HG02642 (cell line): ENCODE results near the gene TRIM42.

ENCODE experiments used
- ATAC-seq: cut with Tn5 transposase; IDR thresholded peaks from one replicate; pipeline ENCODE4 v1.9.1; 2021; ENCODE audit warnings: mild to moderate bottlenecking; ENCODE audit not compliant: unreplicated experiment, poor library complexity

The TRIM42 gene

GRCh38 chr3:140709751-140710150 lies 31.9 kb downstream of the TRIM42 start:
- no peak for ATAC-seq

DNA sequence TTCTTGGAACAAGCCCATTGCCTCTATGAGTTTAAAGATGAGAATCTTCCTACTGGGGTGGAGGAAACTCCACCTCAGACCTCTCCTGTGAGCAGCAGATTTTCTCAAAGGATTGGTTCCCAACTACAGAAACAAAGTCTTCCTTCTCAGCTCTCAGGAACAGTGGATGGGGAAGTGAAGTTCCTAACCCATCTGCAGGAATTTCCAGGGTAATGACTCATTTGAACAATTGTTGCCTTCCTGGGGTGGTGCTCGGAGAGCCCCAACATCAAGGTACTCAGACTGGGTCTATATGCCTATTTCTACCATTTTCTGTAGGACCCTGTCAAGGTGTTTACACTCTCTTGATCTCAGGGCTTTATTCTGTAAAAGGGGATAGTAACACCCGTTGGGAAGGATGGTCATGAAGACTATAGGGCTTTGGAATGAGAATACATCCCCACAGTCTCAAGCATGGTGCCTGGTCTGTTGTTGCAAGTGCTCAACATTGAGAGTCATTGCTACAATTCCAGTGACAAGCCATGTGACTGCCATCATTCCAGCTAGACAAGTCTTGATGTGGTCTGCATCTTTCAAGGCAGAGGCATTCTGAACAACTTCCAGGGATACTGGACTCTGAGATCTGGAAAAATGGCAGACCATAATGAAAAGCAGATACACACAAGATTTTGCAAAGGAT lies 33.0 kb downstream of the TRIM42 start:
- ATAC-seq: no peak

GRCh38 chr3:140711390-140712035 lies 33.6 kb downstream of the TRIM42 start:
- ATAC-seq: no peak

DNA sequence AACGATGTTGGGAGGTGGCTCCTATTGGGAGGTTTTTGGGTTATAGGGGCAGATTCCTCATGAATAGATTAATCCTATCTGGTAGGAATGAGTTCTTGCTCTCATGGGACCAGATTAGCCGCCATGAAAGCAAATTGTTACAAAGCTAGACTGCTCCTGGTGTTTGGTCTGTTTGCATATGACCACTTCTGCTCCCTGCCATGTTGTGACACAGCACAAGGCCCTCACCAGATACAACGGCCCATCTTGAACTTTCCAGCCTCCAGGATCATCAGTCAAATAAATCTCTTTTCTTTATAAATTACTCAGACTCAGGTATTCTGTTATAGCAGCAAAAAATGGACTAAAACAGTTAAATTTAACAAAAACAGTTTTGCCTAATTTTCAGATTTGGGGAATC lies 34.4 kb downstream of the TRIM42 start:
- ATAC-seq: no peak

DNA sequence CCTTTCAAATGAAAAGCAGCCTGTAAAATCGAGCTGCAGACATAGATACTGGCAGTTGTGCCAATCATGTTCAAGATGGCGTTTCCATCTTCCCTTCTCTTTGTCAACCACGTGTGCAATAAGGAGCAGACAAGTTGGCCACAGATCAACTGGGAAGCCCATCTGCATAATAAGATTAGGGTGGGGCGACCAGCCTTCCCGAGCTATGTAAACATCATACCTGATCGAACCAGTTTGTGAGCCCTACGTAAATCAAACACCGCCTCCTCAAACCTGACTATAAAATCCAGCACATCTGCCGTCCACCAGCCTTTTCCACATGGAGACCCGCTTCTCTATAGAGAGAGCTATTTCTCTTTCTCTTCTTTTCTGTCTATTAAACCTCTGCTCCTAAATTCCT lies 37.2 kb downstream of the TRIM42 start:
- ATAC-seq: no peak

- no peak for ATAC-seq
Observed at GRCh38 chr3:140717921-140718320, 40.1 kb downstream of the TRIM42 start.

GRCh38 chr3:140719841-140720614 lies 42.2 kb downstream of the TRIM42 start:
- no peak for ATAC-seq

- ATAC-seq: no peak
Observed at GRCh38 chr3:140723576-140723975, 45.7 kb downstream of the TRIM42 start.

DNA sequence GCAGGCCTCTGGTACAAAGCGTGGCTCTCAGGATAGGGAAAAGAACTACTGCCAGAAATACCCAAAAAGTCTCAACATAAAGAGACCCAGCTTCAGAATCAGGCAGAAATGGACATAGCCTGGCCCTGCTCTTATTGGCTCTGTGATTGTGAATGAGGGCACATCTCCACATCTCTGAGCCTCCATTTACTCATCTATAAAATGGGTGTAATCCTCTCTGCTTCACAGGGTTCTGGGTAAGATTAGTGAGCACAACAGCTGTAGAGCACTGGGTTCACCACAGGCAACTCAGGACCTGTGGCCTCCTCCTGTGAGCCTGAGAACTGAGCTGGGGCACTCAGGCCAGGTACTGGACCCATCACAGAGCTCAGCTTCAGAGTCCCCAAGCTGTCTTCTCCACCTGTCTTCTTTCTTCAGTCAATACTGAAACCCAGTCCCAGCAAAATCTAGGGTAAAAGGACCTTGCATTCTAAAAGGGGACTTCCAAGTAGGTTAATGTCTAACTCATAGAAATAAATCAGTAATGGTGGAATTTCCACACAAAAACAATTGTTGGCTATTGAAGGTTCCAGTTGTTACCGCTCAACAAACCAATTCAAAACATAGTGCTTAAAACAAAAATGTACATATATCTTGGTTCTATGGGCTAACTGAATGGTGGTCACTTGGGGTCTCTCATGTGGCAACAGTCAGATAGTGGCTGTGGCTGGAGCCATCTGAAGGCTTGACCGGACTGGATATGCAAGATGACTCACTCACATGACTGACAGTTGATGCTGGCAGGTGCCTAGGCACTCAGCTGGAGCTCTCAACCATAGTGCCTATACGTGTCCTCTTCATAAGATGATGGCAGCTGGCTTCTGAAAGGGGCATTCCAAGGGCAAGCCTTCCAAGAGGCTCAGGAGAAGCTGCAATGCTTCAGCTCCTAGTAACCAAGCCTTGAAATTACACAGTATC lies 47.3 kb downstream of the TRIM42 start:
- ATAC-seq: peak; percentile 87

GRCh38 chr3:140726066-140726465 lies 48.2 kb downstream of the TRIM42 start:
- no peak for ATAC-seq

GRCh38 chr3:140727886-140728285 lies 50.0 kb downstream of the TRIM42 start:
- no peak for ATAC-seq

GRCh38 chr3:140731440-140732119 lies 53.7 kb downstream of the TRIM42 start:
- peak; percentile 84 for ATAC-seq

DNA sequence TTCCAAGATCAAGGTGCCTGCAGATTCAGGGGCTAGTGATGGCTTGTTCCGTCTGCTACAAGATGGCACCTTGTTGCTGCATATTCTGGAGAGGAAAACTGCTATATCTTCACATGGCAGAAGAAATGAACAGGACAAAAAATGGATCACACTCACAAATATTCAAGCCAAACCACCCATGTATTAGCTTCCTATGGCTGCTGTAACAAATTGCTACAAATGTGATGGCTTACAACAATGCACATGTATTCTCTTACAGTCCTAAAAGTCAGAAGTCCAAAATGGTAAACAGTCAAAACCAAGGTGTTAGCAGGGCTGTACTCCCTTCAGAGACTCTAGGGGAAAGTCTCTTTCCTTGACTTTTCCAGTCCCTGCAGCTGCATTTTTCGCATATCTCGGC lies 55.8 kb downstream of the TRIM42 start:
- ATAC-seq: no peak

GRCh38 chr3:140736863-140737460 lies 59.1 kb downstream of the TRIM42 start:
- peak; percentile 64 for ATAC-seq

DNA sequence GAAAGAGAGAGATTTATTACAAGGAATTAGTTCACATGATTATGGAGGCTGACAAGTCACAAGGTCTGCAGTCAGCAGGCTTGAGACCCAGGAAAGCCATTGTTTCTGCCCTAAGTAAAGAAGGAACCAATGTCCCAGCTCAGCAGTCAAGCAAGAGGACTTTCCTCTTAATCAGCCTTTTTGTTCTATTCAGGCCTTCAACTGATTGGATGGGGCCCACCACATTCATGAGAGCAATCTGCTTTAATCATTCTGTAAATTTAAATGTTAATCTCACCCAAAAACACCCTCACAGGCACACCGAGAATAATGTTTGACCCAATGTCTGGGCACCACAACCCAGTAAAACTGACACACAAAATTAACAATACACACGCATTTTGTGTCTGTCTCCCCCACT lies 64.3 kb downstream of the TRIM42 start:
- no peak for ATAC-seq

- ATAC-seq: no peak
Observed at GRCh38 chr3:140748171-140748570, 70.3 kb downstream of the TRIM42 start.

DNA sequence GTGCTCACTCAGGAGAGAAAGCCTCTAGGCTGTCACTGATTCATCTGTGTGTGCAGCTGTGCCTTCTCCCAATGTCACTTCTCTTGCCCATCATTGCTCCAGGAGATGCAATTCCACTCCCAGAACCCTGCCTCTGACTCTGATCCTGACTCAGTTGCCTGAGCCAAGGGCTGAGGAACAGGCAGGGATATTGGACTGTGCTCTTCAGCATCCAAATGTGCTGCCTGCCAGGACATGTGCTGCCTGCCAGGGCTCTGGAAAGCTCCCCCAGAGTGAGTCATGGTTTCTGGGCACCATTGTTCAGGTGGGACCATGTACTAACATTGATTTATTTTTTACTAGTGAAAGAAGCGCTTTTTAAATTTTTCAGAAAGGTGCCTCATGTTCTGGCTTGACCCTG lies 71.0 kb downstream of the TRIM42 start:
- ATAC-seq: no peak
